ENCODE data around the gene ALMS1.

The ALMS1 gene

GRCh38 chr2:73406996-73407395 lies 21.4 kb downstream of the ALMS1 start:
- no peak for TF ChIP-seq CTCF (IDR thresholded peaks at IDR 0.05)

- TF ChIP-seq CTCF (IDR thresholded peaks at IDR 0.05): no peak
Observed at GRCh38 chr2:73408198-73408597, 22.6 kb downstream of the ALMS1 start.

- TF ChIP-seq CTCF (IDR thresholded peaks at IDR 0.05): no peak
Observed at GRCh38 chr2:73414696-73415095, 29.1 kb downstream of the ALMS1 start.

GRCh38 chr2:73415906-73416305 lies 30.3 kb downstream of the ALMS1 start:
- TF ChIP-seq CTCF (IDR thresholded peaks at IDR 0.05): no peak

- TF ChIP-seq CTCF (IDR thresholded peaks at IDR 0.05): no peak
Observed at GRCh38 chr2:73418343-73418742, 32.7 kb downstream of the ALMS1 start.

- no peak for TF ChIP-seq CTCF (IDR thresholded peaks at IDR 0.05)
Observed at GRCh38 chr2:73423913-73424312, 38.3 kb downstream of the ALMS1 start.

GRCh38 chr2:73426176-73426575 lies 40.5 kb downstream of the ALMS1 start:
- no peak for TF ChIP-seq CTCF (IDR thresholded peaks at IDR 0.05)

GRCh38 chr2:73436019-73436418 lies 50.4 kb downstream of the ALMS1 start:
- no peak for TF ChIP-seq CTCF (IDR thresholded peaks at IDR 0.05)
